Esophagus squamous epithelium (tissue), 4 donors: ENCODE results near the gene TLN1.

Experiments
- POLR2A ChIP-seq, 4 donors: fragments of 450-650 bp; IDR thresholded peaks; one replicate each; pipeline ENCODE4 v1.6.1; 2017; ENCODE audit warnings: antibody characterized with exemption in 4 of 4, mild to moderate bottlenecking in 4 of 4, moderate library complexity in 3 of 4
- TF ChIP-seq, protein P1 (sequence below), 6 experiments: fragments of 450-650 bp in 4 of 6; fragments of 200-600 bp in 2 of 6; sonication (generic) in 2 of 6; IDR thresholded peaks; one replicate each; pipeline ENCODE4 v1.5.1; 2016 to 2019; ENCODE audit warnings: antibody characterized with exemption in 6 of 6, mild to moderate bottlenecking in 4 of 6, moderate library complexity in 4 of 6

DNA sequence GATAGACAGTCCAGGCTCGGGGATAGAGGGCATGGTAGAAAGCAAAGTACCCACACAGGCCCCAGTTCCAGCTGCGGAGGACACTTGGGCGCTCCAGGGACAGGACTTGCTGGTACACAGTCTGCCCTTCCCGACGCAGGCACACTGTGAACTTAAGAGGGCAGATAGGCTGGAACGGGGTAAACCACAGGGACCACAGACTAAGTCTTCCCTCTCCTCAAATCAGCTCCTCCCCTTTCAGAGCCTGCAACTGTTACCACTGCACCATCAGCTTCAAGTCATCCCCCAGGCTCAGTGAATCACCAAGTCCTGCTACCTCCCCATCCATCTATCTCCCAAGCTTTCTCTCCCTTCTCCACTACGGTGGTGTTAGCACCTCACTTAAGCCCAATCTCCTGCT lies 9.7 kb upstream of the TLN1 start:
- TF ChIP-seq, protein P1, sequence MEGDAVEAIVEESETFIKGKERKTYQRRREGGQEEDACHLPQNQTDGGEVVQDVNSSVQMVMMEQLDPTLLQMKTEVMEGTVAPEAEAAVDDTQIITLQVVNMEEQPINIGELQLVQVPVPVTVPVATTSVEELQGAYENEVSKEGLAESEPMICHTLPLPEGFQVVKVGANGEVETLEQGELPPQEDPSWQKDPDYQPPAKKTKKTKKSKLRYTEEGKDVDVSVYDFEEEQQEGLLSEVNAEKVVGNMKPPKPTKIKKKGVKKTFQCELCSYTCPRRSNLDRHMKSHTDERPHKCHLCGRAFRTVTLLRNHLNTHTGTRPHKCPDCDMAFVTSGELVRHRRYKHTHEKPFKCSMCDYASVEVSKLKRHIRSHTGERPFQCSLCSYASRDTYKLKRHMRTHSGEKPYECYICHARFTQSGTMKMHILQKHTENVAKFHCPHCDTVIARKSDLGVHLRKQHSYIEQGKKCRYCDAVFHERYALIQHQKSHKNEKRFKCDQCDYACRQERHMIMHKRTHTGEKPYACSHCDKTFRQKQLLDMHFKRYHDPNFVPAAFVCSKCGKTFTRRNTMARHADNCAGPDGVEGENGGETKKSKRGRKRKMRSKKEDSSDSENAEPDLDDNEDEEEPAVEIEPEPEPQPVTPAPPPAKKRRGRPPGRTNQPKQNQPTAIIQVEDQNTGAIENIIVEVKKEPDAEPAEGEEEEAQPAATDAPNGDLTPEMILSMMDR (IDR thresholded peaks at IDR 0.05): no peak
- no peak for TF ChIP-seq POLR2A (IDR thresholded peaks at IDR 0.05)
